Iris pigment epithelial cell (primary cell): ENCODE results near the gene TNN.

ENCODE experiments used
- DNase-seq: peaks from one replicate; pipeline ENCODE4 v3.0.0-alpha.2; 2011; ENCODE audit warnings: low read depth

Gene TNN

DNA sequence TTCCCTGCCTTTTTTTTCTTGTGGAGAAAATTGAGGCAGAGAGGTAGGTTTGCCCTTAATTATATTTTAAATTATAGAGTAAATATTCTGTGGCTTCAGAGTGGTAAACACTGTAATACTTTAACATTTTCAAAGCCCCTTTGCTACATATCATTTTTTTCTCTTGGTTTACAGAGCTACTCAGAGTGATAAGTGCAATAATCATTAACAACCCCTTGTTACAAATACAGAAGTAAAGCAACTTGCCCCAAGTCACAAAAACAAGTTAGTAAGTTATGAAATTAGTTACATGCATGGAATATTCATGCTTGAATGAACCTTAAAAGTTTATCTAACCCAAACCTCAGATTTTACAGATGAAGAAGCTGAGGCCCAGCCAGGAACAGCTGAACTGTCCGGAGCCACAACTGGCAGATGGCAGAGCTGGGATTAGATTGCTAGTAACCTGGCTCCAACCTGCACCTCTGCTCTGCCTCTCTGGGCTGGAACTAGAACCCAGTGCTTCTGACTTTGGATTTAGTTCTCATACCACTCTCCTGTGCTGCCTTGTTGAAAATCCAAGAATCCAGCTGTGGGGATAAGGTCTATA is 48.7 kb downstream of the TNN start:
- DNase-seq: no peak

DNA sequence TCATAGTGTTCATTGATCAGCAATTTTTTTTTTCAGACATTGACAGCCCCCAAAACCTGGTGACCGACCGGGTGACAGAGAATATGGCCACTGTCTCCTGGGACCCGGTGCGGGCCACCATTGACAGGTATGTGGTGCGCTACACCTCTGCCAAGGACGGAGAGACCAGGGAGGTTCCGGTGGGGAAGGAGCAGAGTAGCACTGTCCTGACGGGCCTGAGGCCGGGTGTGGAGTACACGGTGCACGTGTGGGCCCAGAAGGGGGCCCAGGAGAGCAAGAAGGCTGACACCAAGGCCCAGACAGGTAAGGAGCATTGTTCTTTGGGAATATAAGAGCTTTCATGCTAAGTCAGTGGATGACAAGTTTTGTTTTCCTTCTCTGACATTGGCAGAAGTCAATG is 49.3 kb downstream of the TNN start:
- DNase-seq: no peak

DNA sequence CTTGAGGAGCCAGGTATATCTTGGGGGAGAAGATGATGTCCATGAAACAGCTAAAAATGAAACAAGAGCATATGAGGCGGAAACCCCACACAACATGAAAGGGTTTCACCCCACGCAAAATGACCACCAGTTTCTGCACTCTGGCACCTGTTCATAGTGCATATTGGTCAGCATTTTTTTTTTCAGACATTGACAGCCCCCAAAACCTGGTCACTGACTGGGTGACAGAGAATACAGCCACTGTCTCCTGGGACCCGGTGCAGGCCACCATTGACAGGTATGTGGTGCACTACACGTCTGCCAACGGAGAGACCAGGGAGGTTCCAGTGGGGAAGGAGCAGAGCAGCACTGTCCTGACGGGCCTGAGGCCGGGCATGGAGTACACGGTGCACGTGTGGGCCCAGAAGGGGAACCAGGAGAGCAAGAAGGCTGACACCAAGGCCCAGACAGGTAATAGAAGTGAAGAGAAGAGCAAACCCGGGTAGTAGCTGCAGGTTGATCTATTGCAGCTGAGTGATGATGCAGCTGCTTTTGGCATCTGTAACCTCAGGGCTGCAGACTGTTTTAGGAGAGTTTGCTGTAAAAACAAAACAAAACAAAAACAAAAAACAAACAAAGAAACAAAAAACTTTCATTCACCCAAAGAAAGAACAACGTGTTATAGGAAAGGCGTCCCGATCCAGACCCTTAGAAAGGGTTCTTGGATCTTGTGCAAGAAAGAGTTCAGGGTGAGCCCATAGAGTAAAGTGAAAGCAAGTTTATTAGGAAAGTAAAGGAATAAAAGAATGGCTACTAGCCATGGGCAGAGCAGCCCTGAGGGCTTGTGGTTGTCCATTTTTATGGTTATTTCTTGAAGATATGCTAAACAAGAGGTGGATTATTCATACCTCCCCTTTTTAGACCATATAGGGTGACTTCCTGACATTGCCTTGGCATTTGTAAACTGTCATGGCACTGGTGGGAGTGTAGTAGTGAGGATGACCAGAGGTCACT is 51.0 kb downstream of the TNN start:
- no peak for DNase-seq

DNA sequence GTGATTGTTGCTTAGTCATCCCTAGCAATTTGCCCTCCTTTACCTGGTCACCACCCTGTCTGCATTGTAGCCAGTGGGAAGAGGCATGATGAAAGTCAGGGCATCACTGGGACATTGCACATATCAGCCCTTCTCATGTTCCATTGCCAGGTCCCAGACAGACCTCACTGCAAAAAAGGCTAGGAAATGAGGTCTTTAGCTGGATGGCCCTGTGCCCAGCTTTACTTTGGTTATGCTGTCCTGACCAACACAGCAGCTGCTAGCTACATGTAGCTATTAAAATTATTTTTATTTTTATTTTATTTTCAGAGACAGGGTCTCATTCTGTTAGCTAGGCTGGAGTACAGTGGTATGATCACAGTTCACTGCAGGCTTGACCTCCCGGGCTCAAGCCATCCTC is 52.9 kb downstream of the TNN start:
- no peak for DNase-seq

DNA sequence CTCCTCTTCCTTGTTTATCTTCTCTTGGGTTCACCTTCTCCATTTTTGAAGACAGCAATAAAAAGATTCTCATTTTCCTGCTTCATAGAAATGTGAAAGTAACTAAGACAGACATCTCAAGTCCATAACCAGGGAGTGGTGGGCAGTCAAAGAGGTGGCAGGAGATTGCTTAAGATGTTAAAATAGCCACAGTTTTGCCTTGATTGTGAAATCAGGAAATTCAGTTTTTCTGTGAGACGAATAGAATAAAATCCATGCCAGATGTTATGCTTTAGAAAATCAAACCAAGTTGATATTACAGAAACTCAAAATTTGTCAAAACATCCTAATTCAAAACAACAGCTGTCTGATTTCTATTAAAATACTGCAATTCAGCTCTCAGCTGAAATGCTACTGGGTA is 57.2 kb downstream of the TNN start:
- DNase-seq: no peak

DNA sequence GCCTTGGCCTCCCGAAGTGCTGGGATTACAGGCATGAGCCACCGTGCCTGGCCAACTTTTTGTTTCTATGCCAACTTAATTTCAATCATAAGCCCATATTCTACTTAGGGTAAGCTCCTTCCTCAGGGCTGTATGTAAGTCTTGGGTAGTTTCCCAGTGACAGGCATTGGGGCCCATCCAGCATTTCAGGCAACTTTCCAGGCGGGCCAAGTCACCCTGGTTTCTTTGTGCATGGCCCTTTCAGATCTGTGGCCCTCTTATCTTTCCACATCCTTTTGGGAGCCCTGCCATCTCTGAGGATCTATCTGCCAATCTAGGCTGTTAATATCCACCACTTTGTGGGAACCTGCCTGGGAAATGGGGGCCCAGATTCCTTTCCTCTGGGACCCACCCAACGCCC is 58.7 kb downstream of the TNN start:
- DNase-seq: no peak

DNA sequence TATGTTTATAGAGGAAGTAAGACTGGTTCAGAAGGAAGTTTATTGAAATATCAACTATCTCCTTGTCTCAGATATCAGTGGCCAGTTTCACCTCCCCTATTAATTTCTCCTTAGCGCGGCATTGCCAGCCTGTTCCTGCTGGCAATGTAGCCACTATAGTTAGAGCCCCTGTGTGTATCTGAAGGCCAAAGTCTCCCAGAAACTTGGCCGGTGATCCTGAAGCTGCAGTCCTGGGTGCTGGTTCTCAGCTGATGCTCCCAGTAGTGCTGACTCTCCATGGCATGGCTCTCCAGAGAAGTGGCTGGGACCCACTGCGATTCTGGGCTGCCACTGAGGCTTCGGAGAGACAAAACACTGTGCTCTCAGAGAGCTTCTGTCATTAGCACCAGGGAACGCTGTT is 59.9 kb downstream of the TNN start:
- DNase-seq: no peak

DNA sequence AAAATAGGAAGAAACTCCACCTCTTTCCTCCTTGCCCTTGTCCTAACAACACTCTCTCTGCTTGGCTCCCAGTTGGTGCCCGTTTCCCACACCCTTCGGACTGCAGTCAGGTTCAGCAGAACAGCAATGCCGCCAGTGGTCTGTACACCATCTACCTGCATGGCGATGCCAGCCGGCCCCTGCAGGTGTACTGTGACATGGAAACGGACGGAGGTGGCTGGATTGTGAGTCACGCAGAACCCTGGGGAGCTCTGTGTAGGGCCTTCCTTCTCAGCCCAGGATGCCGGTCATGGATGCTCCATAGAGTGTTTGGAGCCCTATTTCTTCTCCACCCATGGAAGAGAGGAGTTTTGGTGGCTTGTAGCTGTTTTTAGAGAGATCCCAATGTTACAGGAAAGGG is 60.9 kb downstream of the TNN start:
- DNase-seq: no peak

DNA sequence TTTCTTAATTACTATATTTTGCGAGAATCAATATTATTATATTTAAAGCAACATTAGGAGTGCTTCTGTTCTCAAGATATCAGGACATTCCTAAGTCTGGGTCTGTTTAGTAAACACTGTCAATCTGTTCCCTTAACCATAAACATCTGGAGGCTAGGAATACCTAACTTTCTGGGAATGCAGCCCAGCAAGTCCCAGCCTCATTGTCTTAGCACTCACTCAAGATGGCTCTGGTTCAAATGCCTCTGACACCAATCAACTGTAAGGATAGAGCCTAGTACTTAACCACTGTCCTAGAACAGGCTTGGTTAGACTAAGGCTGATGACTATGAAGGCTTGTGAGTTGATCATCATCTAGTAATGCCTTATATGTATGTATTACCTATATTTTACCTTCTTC is 61.5 kb downstream of the TNN start:
- no peak for DNase-seq

DNA sequence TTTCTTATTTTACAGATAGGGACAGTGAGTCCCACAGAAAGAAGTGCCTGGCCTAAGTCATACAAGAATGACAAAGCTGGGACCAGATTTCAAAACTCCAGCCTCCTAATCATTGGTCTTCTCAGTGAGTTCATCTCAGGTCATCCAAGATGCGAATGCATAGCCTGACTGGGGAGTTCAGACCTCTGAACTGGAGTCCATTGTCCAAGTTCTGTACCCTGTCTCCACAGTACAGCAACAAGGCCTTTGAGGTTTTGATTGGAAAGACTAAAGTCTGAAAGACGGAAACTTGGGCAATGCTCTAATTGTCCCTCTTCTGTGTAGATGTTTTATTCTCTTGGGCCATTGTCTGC is 62.0 kb downstream of the TNN start:
- DNase-seq: no peak

DNA sequence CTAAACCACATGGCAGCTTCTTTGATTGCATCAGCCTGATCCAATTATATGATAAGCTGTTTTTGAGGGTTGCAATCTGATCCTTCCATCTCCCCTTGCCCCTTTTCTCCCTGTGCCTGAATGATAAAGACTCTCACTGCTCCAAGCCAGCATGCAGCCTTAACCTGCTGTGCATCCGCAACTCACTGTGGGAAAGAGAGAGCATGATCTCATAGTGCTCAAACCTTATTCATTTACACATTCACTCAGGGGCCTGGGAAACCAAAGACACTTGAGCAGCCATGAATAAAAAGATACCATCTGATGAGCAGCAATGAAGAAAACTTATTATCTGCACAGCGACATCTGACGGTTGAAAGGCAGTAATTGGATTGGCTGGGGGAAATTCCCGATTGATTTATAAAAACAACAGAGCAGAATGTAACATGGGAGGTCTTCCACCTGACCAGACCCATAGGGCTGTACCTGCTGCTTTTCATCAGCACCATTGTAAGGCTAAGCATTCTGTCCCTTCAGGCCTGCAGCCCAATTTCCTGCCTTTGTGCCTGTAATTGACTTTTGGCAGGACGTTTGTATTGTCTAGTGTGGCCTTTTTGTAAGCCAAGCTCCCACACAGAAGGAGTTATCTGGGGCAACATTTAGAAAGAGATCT is 62.5 kb downstream of the TNN start:
- DNase-seq: peak; percentile 28

DNA sequence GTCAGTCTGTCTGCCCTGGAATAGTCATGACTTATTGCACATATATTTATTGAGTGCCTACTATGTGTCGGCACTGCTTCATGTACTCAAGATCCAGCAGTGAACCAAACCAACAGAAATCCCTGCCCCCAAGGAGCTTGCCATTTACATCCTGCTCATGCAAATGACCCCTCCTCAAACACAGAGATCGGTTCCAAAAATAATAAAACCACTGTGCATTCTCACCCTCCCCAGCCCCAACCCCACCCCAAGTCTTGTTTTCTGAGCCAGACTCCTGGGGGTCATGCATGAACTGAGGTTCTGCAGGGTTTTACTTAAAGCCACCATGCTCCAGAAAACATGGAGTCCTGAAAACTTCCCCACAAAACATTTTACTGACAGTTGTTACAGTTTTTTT is 63.0 kb downstream of the TNN start:
- DNase-seq: no peak

DNA sequence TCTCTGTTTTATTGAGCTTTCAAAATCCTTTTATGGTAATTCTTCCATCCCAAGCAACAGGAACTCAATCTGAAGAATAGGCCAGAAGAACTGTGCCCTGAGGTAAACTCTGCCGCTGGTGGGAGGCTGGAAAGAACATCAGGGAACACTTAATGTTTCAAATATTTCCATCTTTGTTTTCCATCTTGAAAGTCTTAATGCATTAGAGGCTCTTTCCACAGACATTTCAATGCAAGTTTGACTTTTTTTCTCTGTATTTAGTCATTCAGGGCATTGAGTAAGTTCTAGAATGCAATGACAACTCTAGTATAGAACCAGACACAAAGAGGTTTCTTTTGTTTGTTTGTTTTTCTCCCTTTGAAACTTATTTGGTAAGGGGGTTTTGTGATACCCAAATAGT is 63.5 kb downstream of the TNN start:
- DNase-seq: no peak

DNA sequence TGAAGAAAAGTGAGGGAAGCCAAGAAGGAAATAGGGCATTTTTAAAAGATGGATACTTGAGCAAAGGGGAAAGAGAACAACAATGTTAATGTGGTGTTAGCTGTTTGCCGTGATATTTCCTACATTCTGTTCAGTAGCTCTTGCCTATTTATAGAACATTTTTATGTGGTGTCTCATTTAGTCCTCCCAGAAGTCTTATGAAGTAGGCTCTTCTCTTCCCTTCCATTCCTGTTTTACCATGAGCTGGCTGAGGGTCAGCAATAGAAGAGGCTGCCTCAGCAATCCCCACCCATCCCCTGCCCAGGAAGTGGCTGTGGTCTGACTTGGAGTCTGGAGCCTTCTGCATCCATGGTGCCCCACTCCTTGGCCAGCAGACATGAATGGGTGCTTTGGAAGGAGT is 64.8 kb downstream of the TNN start:
- DNase-seq: no peak

DNA sequence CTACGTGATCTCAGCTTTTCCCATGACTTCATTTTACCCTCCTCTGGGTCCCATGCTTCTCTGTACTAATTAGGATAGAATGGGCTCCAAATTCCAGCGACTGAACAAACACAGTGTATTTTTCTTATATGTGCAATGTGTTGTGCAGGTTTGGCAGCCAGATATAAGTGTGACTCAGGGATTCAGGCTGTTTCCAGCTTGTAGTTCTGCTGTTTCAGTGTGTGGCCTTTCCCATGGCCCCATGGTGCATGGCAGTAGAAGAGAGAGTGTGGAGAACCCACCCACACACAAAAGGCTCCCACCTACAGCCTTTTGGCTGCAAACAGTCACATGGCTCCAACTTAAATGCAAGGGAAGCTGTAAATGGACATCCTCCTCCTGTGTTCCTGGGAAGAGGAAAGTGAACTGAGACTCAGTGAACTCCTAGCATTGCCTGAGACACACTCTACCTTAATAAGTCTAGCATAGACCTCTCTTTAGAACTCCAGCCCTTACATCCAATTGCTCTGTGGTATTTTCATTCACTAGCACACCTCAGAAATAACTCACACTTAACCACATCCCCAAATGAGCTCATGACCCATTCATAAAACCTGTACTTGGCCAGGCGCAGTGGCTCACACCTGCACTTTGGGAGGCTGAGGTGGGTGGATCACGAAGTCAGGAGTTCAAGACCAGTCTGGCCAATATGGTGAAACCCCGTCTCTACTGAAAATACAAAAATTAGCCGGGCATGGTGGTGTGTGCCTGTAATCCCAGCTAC is 66.2 kb downstream of the TNN start:
- no peak for DNase-seq

DNA sequence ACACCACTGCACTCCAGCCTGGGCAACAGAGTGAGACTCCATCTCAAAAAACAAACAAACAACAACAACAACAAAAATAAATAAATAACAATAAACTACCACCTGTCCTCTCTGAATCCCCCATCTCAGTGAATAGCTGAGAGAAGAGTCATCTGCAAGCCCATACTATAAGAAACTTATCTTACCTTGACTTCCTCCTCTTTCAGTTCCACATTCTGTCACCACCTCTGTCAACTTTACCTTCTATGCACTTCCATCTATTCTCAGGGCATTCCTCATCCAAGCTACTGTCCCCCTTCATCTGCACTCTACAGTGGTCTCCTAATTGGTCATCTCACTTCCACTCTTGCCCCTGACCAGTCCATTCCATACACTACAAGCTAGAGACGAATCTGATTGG is 66.9 kb downstream of the TNN start:
- no peak for DNase-seq

DNA sequence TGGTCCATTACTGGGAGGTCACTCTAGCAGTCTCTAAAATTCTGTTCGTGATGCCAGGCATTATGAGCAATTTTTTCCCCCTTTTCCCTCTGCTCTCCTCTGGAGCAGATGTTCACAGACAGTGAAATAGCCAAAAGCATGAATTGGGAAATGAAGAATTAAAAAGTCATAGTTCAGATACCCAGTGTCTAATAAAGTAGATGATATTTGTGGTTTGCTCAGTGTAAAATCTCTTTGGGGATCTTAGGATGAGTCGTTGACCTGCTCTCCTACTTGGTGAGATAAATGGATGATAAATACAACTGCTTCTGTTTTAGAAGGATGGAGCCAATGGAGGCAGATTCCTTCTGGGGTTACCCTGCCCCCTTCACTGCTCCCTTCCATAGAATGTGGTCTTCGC is 68.6 kb downstream of the TNN start:
- no peak for DNase-seq

DNA sequence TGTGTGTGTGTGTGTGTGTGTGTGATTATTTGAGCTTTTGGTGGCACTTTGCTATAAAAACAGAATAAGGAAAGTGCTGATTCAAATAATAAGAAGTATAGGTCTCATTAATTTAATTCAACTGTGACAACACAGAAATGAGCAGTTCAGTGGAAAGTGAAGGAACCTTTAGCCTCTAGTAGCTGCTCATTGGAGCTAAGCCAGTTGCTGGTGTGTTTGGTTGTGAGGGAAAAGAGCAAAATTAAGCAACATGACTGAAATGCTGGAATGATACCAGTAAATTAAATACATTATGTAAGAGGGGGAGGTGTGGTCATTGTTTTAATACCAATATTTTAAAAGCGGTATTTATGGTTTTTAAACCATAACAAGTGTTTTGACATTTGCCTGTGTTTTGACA is 69.7 kb downstream of the TNN start:
- no peak for DNase-seq

DNA sequence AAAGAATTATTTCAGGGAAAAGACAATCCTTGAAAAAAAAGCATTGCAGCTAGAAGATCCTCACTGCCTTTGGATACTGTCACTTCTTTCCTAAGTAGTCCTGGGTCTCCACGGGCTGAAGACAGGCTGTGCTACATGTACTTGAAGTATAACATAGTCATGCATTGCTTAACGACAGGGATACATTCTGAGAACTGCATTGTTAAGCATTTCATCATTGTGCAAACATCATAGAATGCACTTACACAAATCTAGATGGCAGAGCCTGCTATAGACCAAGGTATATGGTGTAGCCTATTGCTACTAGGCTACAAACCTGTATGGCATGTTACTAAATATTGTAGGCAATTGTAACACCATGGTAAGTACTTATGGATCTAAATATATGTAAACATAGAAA is 70.9 kb downstream of the TNN start:
- no peak for DNase-seq

DNA sequence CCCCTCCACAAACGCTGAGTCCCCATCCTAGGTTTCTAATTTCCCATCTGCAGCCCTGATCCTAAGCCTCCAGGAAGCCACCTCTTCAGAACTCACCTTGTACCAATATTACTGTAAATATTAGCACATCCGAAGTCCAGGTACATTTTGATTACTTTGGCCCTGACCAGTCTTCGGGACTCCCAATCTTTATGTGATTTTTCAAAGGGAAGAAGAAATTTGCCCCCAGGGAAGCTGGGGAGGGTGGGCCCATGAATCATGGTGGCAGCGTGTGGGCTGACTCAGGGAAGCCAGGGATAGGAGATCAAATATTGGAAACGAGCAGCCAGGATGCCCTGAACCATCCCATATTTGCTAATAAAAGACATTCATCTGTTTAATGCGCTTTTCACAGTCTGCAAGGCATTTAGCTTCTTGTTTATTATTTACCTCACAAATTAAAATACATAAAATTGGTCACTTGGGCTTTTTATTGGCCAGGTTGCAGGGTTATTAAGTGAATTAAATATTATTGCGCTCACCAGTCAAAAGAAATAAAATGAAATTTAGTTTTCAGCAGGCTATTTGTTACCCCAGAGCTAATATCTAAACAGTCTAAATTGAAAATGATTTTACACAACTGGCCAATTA is 78.4 kb downstream of the TNN start:
- DNase-seq: no peak

DNA sequence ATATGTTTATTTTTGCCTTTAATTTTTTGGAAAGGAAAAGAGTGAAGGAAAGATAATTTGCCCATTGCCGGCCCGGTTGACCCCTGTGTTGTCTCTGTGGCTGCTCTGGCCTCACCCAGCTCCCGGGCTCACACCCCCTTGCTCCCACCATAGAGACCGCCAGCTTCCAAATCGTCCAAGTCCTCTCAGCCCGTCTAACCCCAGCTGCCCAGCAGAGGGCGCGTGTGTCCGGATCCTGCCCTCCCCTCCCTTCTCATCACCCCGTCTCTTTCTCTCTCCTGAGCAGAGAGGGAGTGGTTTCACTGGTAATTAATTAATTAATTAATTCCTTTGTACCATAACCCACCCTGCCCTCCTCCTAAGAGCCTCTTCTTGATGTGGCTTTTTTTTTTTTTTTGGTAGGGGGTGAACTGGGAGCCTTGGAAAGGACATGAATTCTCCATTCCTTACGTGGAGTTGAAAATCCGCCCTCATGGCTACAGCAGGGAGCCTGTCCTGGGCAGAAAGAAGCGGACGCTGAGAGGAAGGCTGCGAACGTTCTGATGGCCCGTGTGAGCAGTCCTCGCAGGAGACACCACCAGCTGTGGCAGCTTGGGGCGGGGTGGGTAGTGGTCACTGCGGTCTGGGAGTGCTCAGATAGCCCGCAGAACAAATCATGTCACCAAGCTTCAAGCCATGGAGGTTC is 79.0 kb downstream of the TNN start:
- peak; percentile 47 for DNase-seq

DNA sequence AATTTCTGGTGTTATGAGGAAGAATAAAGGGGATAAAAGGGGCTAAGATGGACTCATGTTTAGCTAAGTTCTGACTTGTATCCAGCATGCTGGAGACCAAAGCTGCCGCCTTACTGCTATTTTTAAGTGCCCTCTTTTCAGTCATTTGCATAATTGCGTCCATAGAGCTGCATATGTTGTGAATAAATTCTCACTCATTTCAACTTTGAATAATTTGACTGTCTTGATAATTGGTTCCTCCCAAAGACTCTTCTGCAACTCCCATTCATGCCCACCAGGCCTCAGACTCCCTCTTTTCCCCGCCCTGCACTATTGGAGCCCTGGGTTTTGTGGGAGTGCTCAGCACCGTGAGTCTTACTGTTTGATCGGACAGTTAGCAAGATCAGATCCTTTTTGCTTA is 79.9 kb downstream of the TNN start:
- no peak for DNase-seq
